GM19193 (cell line): ENCODE measurements around the gene ZNF17.

Experiments used
- POLR2A ChIP-seq: IDR thresholded peaks from 4 replicates; pipeline ENCODE4 v1.6.1; 2011; ENCODE audit not compliant: insufficient read depth, insufficient read length; ENCODE audit errors: extremely low read depth

The ZNF17 gene

GRCh38 chr19:57398868-57399267, 12.1 kb upstream of the ZNF17 start:
- no peak for TF ChIP-seq POLR2A

DNA sequence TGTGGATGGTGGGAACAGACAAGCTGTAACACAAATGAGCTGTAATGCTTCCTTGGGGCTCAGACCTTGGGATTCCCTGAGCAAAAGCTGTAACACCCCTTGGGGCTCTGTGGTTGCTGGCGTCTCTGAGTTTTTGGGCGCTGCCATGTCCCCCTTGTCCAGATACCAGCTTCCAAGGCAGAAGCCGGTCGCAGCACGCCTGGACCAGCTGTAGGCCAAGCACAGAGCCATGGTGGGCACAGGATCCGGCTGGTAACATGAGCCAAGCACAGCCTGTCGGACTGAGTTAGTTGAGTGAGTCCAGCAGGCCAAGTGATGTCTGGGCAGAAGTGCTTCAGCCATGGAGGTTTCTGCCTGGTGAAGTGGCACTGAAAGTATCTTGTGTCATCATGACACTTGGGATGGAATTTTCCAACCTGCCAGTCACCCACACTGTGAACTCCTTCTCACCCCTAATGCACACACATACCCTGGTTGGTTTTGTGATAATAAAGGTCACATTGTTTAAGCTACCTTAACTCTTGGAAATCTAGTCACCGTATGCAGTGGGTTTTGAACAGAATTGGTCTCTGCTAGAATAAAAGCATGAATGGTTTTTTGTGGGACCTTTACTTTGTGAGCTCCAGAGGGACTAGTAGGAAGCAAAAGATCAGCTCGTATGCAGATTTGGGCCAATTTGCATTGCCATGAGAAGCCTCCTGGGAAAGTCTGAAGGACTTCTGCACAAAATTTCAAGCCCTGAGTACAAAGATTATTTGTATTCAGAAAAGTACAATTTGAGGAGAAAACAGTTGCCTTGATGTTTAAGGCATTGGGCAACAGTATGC, 7.0 kb upstream of the ZNF17 start:
- TF ChIP-seq POLR2A: no peak

GRCh38 chr19:57406516-57407123, 4.3 kb upstream of the ZNF17 start:
- TF ChIP-seq POLR2A: no peak

GRCh38 chr19:57419439-57419838, 8.5 kb downstream of the ZNF17 start:
- TF ChIP-seq POLR2A: no peak

DNA sequence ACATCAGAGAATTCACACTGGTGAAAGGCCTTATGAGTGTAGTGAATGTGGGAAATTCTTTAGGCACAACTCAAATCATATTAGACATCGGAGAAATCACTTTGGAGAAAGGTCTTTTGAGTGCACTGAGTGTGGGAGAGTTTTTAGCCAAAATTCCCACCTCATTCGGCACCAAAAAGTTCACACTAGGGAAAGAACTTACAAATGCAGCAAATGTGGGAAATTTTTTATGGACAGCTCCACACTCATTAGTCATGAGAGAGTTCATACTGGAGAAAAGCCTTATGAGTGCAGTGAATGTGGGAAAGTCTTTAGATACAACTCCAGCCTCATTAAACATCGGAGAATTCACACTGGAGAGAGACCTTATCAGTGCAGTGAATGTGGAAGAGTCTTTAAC, 10.1 kb downstream of the ZNF17 start:
- no peak for TF ChIP-seq POLR2A

GRCh38 chr19:57434386-57435061, 23.6 kb downstream of the ZNF17 start:
- no peak for TF ChIP-seq POLR2A

DNA sequence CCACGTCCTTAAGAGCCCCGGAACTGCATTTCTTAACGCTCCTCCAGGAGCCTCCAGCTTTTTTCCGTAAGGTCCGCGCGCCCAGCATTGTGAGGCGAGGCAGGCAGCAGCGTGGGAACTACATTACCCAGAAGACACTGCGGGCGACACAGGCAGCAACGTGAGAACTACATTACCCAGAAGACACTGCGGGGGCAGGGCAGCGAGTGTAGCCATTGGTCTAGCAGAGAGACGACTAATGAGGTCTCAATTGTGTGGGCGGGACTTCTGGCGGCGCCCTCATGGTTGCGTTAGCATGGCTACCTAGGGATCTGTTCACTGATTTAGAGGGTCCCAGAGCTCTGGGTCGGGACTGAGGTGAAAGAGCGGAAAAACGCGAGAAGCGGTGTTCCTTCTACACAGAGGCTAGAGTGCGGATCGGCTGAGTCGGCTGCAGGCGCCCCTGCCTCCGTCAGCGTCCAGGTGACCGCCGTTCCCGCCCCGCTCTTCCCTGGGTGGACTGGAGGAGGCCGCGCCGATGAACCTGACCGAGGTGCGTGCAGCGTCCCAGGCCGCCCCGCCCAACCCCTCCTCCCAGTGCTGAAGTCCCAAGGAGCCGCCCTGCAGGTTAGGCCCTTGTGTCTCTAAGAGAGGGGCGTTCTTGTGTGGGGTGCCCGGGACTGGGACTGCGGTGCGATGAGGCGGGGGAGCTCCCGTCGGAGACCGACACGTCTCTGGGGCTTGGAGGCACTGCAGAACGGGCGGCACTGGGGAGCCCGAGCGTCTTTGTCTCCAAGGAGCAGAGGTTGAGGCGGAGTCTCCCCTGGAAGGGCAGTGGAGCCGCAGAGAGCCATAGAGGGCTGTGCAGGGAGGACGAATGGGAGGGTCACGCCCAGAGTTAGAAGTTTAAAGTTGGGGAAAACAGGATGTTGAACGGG, 24.4 kb downstream of the ZNF17 start, which contains the start of gene ZNF749:
TSS of gene ZNF749 (plus strand) at position 264 of the 917 bp plus-strand sequence. CDS start at position 518, 254 bp downstream.
- peak; percentile 53 for TF ChIP-seq POLR2A

- no peak for TF ChIP-seq POLR2A
These were observed 25.5 kb downstream of the ZNF17 start for GRCh38 chr19:57436417-57436816.

GRCh38 chr19:57437931-57438330, 27.0 kb downstream of the ZNF17 start:
- no peak for TF ChIP-seq POLR2A

DNA sequence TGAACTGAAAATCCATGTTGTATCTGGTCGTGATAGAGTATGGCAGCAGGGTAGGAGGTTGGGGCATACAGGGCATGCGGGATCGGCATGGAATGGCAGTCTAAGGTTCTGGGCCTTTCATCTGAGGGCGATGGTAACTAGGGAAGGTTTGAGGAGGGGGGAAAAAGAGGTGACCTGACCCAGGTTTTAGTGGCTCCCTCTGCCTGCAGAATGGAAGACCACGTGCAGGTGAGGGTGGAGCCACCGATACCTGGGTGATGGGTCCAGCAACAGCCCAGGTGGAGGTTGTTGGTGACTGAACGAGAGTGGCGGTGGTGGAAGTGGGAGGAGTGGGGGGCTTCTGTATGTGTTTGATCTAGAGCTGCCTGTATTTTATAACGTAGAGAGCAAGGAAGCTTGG, 28.0 kb downstream of the ZNF17 start:
- no peak for TF ChIP-seq POLR2A

DNA sequence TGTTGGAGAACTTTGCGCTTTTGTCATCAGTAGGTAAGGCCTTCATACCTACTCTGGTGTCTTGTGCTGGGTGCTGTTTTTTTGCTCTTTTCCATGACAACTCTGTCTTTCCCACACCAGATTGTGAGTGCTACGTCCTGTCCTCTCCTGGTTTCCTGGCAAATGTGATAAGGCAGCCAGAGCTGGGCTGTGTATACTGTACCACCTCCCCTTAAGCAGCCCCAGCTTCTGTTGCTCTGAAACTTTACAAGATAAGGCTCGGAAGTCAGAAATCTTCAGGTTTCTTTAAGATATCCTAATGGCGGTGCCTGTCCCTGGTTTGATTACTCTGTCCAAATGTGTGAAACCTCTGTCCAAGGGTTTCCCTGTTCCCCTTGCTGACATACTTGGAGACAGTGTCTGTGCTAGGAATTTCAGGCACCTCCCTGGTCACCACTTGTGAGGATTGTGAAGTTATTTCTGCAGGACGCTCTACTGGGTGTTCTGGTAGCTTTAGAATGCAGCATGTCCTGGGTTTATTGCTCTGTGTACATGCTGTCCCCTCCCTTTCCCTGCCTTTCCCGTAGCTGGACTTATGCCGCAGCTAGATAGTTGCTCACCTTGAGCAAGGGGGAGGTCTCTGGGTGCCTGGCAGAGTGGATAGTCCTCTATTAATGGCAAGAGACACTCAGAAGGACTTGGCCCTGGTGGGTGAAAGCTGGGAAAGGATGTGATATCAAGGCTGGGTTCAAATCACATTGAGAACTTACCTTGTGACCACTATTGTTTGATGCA, 31.2 kb downstream of the ZNF17 start:
- no peak for TF ChIP-seq POLR2A

- no peak for TF ChIP-seq POLR2A
These were observed 32.2 kb downstream of the ZNF17 start for GRCh38 chr19:57443121-57443696.

DNA sequence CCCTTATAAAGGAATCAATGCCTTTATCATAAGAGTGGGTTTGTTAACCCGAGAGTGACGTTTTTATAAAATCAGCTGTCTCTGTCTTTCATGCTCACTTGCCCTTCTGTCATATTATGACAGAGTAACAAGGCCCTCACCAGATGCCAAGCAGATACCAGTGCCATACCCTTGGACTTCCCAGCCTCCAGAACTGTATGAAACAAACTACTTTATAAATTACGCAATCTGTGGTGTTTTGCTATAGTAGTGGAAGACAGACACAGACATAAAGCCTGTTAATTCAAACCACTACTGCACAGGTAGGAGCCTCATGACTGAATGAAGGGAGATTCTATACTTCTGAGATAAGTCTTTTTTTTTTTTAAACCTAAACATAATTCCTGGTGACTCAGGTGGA, 41.3 kb downstream of the ZNF17 start:
- no peak for TF ChIP-seq POLR2A
